Left forelimb (tissue), 1 donor: ENCODE data around the gene WDR26.
"Not testable (repeated sequence)": the region's sequence is repeated elsewhere in the genome, so short reads cannot be mapped to it uniquely, and the experiment has no call there.

ENCODE experiments used
- DNase-seq: peaks from one replicate; pipeline ENCODE4 v3.0.0-alpha.2; 2018; ENCODE audit warnings: low spot score

The WDR26 gene

GRCh38 chr1:224348137-224348536, 86.5 kb downstream of the WDR26 start:
- no peak for DNase-seq

GRCh38 chr1:224343679-224344078, 90.9 kb downstream of the WDR26 start:
- no peak for DNase-seq

- DNase-seq = not testable (repeated sequence)
Observed at GRCh38 chr1:224340453-224341384, 93.9 kb downstream of the WDR26 start.

GRCh38 chr1:224339442-224340033, 95.1 kb downstream of the WDR26 start:
- DNase-seq = no peak

GRCh38 chr1:224338150-224338838, 96.3 kb downstream of the WDR26 start:
- no peak for DNase-seq
